GM21576 (cell line): Measurements from ENCODE around the gene TBC1D22A.

Experiments
- ATAC-seq: cut with Tn5 transposase; IDR thresholded peaks from one replicate; pipeline ENCODE4 v1.9.1; 2021; ENCODE audit warnings: mild to moderate bottlenecking, moderate library complexity; ENCODE audit not compliant: unreplicated experiment

The TBC1D22A gene

GRCh38 chr22:46946383-46946962, 184.0 kb downstream of the TBC1D22A start:
- ATAC-seq, result no peak

DNA sequence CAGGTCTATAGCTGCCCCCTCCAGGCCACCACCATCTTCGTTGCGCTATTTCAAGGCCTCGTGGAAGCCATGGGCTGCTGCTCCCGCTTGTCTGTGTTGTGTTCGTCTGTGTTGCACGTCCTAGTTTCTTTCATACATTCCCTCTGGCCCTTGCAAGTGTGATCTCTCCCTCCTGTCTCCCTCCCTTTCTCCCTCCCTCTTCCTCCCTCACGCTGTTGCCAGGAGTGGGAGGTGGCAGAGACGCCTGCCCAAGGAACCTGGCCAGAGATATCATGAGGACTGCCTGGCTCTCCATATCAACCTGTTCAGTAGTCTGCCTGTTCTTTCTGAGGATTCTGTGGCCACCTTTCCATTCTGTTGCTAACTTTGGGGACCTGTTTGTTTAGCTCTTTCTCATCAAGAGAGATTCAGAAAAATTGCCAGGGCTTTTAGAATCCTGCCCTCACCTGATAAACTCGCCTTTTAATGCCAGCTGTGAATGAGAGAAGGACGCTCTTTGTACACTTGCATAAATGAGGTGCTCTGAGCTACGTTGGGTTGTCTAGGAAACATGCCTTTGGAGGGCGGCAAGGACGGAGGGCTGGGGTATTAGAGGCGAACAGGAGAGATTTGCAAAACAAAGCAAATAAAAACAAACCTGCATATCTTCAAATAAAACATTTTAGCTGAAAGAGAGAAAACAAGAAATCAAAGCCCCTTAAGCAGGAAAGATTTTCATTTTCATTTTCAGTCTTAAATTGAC, 185.2 kb downstream of the TBC1D22A start:
- no peak for ATAC-seq

DNA sequence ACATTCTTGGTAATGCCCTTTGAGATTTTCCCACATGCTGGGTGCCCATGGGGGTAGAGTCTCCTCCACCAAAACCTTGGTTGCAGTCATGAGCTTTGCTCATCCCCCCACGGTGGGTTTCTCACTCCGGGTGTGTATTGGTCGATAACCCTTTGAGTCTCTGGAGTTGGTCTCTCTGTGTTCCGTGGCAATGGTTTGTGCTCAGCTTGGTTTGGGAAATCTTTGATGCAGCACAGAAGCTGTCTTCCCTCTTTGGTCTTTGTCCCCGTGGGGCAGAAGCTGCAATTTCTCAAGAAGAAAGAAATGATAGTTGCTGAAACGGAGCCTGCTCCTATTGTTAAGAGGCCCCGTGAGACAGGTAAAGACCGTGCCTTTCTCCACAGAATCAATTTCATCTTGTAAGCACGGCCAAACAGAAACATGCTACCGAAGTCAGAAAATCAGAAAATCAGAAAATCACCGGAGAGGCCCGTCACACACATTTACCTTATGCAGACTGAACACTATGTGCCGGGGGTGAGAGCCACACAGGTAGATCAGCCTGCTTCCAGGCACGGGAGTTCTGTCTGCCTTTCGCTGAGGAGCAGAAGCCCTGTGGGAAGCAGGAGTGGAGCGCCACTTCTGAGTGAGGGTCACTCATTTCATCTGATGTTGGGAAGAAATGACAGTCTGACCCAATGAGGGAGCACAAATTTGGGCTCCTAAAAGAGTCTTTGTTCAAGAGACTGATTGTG, 186.1 kb downstream of the TBC1D22A start:
- no peak for ATAC-seq

- no peak for ATAC-seq
Measured at GRCh38 chr22:46951350-46951749, 188.9 kb downstream of the TBC1D22A start.

- ATAC-seq, result no peak
Measured at GRCh38 chr22:46951973-46952372, 189.5 kb downstream of the TBC1D22A start.

DNA sequence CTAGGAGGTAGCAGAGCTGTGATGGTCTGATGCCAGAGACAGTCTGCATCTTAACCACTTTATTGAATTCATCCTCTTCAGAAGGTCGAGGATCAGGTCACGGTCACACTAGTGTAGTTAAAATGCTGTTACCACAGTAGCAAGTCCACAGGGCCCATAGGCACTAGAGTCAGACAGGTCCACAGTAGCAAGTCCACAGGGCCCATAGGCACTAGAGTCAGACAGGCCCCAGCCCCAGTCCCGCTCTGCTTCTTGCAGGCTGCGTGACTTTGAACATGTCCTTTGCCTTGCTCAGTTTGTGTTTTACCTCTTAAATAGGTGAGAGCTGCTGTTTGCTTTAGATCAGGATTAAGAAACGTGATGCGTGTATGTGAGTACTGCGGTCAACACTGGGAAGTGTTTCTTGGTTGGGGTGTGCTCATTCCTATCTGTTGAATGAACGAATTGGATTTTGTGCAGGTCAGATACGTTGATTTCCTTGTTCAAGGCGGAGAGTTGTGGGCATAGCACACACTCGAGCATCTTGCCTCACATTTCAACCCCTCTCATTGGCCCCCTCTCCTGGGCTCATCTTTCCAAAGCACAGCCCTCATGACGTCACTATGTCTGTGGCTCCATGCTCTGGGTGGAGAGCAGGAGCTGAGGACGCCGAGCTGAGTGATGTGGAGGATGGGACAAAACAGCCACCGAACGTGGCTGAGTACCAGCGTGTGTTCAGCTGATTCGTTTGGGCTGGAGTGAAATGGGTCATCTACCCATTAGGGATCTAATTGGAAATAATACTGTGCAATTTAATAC, 191.7 kb downstream of the TBC1D22A start:
- no peak for ATAC-seq

DNA sequence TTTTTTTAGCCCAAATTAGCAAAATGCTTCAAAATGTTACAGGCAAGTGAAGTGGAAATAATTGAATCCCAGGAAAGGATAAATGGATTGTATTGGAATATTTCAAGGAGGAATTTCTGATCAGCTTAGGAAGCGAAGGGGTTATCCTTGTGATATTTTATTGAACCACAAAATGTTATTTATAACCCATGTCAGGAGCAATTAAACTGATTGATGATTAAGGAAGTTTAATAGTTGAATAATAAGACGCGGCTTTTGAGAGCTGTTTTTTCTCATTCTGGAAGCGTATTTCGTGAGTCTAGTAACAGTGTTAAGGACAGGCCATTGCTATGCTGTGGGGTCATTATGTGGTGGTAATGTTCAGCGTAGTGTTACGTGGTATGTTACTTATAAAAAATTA, 192.3 kb downstream of the TBC1D22A start:
- no peak for ATAC-seq

DNA sequence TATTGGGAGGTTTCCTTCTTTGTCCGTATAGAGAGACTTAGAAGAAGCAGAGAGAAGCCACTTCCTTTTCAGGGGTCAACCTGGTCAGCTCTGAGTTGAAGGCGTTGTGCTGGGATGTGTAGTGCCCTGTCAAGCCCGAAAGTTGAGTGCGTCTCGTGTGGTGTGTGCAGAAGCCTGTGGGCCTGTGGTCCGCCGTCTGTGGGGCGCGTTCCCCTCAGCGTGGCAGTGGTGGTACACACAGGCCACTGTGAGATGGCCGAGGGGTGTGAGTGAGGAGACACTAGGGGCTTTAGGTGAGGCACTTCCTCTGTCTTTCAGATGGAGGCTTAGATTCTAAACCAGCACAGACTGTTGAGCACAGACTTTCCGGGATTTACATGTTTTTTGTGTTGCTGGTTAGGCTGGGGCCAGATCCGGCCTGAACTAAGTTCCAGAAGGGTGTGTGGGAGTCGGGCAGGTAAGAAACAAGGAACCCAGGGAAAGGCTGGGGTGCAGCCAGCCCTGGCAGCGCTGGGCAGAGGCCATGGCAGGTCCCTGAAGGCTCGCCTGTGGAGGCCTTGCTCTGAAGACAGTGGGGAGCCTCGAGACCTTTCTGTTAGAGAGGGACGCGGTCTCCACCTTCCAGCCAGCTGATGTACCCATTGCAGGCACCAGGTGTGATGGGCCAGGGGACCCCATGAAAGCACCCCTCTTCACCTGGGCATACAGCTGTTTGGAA, 194.2 kb downstream of the TBC1D22A start:
- ATAC-seq, result no peak

DNA sequence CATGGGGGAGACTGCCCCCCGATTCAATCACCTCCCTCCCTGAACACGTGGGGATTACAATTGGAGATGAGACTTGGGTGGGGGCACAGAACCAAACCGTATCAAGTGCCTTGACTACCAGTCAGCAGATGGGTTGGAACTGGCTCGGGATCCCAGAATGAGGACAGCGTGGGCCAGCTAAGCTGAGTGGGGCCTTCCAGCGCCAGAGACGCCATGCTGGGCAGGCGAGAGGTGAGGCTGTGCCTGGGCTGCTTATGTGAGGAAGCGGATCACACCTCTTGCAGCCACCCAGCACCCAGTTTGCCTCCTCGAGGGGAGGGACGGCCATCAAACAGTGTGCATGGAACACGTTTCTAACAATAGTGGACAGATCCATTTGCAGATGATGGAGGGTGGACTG, 195.1 kb downstream of the TBC1D22A start:
- no peak for ATAC-seq

DNA sequence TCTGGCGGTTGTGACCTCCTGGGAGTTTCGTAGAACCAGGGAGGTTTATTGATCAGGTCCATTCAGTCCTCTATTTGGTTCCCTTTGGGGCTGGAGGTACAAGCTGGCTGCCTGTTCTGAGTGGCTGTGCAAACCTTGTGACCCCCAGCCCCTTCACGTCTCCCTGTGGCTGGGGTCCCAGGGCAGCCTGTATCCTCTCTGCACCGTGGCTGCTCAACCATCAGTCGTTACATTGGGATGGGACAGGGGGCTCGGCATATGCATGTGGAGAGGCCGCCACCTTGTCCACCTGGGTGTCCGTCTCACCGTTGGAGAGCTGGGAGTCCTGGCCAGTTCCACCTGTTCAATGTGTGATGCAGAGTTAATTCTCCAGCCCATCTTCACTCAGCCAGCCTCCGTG, 195.7 kb downstream of the TBC1D22A start:
- ATAC-seq, result no peak

DNA sequence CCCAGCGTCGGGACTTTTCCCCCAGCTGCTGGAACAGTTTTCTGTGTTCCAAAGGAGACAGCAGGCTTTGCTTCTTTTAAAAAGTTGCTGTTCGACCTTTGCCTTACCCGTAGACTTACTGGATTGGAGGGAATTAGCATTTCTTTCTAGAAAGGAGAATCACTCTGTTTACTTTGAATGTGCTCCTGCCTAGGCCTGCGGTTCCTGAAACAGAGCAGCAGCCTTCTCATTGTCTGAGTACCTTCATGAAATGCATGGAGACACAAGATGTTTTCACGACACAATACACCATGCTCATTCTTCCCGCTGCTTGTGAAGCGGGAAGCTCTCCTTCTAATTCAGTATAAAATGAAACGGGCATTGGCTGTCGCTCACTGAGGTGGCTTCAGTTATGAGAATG, 196.2 kb downstream of the TBC1D22A start:
- no peak for ATAC-seq

- no peak for ATAC-seq
Measured at GRCh38 chr22:46959369-46959768, 196.9 kb downstream of the TBC1D22A start.

GRCh38 chr22:46961591-46962295, 199.3 kb downstream of the TBC1D22A start:
- no peak for ATAC-seq

DNA sequence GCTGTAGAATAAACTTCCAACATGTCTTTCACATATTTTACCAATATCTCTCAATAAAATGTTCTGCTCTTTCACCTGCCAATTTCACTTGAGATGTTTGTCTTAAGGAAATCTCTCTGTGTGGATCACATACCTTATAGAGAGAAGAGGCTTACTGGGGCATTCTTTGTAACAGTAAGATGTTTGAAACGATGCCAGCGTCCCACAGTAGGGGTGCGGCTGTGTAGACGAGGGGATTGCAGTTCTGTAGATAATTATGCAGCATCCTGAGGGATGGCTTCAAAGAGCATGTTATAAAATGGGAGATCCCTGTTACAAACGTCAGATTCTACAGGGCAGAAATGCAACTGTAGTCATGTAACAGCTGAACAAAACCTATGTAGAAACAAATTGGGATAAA, 200.0 kb downstream of the TBC1D22A start:
- no peak for ATAC-seq

GRCh38 chr22:46963672-46964545, 201.5 kb downstream of the TBC1D22A start:
- no peak for ATAC-seq

GRCh38 chr22:46964773-46965550, 202.5 kb downstream of the TBC1D22A start:
- ATAC-seq, result no peak

DNA sequence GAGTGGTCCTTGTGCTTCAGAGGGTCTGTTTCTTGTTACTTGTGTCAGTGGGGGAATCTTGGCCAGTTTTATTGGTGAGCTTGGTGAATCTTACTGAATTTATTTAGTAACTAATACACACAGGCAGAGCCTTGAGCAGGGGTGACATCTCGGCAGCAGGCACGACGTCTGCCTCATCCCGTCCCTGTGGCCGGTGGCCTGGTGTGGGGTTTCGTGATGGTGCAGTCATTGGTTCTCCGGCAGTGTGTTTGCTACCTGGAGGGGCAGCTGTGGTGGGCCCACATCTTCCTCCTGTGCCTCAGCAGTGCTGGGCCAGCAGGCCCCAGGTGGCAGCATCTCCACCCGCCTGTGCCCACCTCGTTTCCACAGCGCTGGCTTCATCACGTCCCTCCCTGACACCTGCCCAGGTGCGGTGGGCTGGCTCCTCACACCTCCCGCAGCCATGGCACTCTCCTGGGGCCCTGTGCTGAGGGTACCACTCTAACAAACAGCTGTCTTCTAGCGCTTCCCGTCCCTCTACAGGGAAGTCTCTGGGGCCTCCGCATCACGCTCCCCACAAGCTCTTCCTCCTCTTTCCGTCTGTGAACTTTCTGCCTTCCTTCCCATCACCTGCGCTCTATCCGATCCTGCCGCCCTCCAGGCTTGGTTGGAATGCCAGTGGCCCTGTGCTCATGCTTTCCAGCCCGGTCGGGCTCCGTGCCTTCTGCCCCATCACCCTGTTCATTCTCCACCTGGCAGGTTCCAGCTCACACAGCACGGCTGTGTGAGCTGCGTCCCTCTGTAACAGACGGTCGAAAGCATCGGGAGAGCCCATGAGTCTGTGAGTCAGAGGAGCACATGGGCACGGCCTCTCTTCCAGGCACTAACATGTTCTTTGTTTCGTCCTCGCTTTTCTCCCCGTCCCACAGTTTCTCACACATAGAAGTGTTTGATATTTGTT, 203.4 kb downstream of the TBC1D22A start:
- no peak for ATAC-seq
